HUES48 (cell line): ENCODE results near the gene SLC1A4.

Source experiments
- H3K27ac ChIP-seq: one replicate; pipeline ENCODE4 v1.7.0; 2013; ENCODE audit warnings: low read depth, low read length, inconsistent platforms
- H3K27me3 ChIP-seq: 2 replicates; pipeline ENCODE4 v1.6.1; 2013; ENCODE audit warnings: mild to moderate bottlenecking, low read length; ENCODE audit not compliant: control insufficient read depth, insufficient read depth
- H3K36me3 ChIP-seq: 2 replicates; pipeline ENCODE4 v1.6.1; 2013; ENCODE audit warnings: low read length; ENCODE audit not compliant: control insufficient read depth, insufficient read depth
- H3K4me1 ChIP-seq: 2 replicates; pipeline ENCODE4 v1.6.1; 2013; ENCODE audit warnings: mild to moderate bottlenecking, low read length; ENCODE audit not compliant: control insufficient read depth, insufficient read depth
- H3K4me3 ChIP-seq: 2 replicates; pipeline ENCODE4 v1.5.1; 2013; ENCODE audit warnings: mild to moderate bottlenecking, low read depth, low read length
- H3K9ac ChIP-seq: 2 replicates; pipeline ENCODE4 v1.6.1; 2013; ENCODE audit warnings: mild to moderate bottlenecking, low read depth, low read length, moderate library complexity
- H3K9me3 ChIP-seq: 2 replicates; pipeline ENCODE4 v1.6.1; 2013; ENCODE audit warnings: low read length; ENCODE audit not compliant: control insufficient read depth, insufficient read depth

The SLC1A4 gene

DNA sequence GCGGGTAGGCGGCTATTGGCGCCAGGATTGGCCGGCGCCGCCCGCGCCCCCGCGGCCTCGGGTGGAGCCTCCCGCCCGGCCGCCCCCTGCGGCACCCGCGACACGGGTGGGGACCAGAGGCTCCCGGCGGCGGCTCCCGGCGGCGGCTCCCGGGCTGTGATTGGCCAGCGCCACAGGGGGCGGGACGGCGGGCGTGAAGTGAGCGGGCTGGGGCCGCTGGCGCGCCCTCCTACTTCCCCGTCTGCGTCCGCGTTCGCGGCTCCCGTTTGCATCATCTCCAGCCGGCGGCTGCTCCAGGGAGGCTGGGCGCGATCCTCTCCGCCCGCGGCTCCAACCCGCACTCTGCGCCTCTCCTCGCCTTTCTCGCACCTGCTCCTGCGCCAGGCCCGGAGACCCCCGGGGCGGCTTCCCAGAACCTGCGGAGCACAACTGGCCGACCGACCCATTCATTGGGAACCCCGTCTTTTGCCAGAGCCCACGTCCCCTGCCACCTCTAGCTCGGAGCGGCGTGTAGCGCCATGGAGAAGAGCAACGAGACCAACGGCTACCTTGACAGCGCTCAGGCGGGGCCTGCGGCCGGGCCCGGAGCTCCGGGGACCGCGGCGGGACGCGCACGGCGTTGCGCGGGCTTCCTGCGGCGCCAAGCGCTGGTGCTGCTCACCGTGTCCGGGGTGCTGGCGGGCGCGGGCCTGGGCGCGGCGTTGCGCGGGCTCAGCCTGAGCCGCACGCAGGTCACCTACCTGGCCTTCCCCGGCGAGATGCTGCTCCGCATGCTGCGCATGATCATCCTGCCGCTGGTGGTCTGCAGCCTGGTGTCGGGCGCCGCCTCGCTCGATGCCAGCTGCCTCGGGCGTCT is at the start of gene SLC1A4:
Gene SLC1A4, plus strand, starts transcription at position 274 of the 856 bp plus-strand sequence. Its CDS starts 245 bp downstream, at position 519.
- no peaks in the 10 kb centered on the region for H3K9me3 ChIP-seq
- H3K36me3 ChIP-seq: no peaks in the 10 kb centered on the region
- peak within 1 kb of the TSS; percentile 68 for H3K4me3 ChIP-seq
- no peaks in the 10 kb centered on the region; the same call in 1 of the 2 replicates for H3K4me1 ChIP-seq
- H3K27ac ChIP-seq: peak within 1 kb of the TSS; percentile 26
- H3K9ac ChIP-seq: peak within 1 kb of the TSS; percentile 62
- peaks cover 73% of the 10 kb centered on the region for H3K27me3 ChIP-seq

DNA sequence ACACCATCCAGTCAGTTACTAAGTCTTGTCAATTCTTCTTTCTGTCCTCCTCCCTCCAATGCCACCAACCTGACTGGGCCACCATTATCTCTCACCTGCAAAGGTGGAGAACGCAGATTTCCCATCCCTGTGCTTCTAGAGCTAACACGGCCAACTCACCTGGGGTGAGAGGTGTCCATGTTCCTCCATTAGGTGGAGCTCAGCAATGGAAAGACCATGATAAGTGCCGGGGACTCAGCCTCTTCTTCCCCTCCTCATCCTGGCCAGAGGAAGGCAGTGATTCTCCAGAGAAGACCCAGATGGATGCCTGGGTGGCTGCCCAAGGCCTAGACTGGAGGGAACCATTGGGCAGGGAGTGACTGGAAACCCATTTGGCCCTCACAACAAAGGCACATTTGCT is 48.1 kb upstream of the SLC1A4 start:
- no peaks in the 10 kb centered on the region for H3K27me3 ChIP-seq
- no peaks in the 10 kb centered on the region for H3K36me3 ChIP-seq
- no peak overlapping the region for H3K4me3 ChIP-seq
- H3K27ac ChIP-seq: no peak overlapping the region
- H3K4me1 ChIP-seq: peaks cover 8% of the 10 kb centered on the region; the same call in 1 of the 2 replicates
- no peak overlapping the region for H3K9ac ChIP-seq
- H3K9me3 ChIP-seq: no peaks in the 10 kb centered on the region

- no peak overlapping the region for H3K4me3 ChIP-seq
- peaks cover 11% of the 10 kb centered on the region; the same call in 1 of the 2 replicates for H3K4me1 ChIP-seq
- H3K36me3 ChIP-seq: no peaks in the 10 kb centered on the region
These were observed 47.4 kb upstream of the SLC1A4 start for GRCh38 chr2:64941801-64942200.

DNA sequence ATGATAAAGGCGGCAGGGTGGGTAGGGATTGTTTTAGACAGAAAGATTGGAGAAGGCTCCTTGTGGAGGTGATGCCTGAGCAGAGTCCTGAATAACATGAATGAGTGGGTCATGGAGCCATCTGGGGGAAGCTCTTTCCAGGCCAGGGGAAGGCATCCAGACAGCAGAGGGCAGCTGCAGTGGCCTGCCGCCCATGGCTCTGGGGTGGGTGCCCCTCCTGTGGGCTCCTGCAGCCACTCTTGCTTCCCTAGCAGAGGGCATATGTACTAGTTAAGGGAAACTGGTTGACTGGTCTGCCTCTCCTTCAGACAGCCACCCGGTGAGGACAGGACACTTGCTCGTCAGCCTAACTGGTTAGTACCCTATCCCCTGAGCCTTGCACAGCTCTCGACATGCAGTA is 46.5 kb upstream of the SLC1A4 start:
- no peak overlapping the region for H3K9ac ChIP-seq
- H3K4me1 ChIP-seq: peaks cover 11% of the 10 kb centered on the region; the same call in 1 of the 2 replicates

More at GRCh38 chr2:64941801-64942200, 47.4 kb upstream of the SLC1A4 start:
- Histone ChIP-seq H3K9me3 (no peaks in the 10 kb centered on the region), H3K27me3 (no peaks in the 10 kb centered on the region), H3K27ac (no peak overlapping the region), H3K9ac (no peak overlapping the region)

DNA sequence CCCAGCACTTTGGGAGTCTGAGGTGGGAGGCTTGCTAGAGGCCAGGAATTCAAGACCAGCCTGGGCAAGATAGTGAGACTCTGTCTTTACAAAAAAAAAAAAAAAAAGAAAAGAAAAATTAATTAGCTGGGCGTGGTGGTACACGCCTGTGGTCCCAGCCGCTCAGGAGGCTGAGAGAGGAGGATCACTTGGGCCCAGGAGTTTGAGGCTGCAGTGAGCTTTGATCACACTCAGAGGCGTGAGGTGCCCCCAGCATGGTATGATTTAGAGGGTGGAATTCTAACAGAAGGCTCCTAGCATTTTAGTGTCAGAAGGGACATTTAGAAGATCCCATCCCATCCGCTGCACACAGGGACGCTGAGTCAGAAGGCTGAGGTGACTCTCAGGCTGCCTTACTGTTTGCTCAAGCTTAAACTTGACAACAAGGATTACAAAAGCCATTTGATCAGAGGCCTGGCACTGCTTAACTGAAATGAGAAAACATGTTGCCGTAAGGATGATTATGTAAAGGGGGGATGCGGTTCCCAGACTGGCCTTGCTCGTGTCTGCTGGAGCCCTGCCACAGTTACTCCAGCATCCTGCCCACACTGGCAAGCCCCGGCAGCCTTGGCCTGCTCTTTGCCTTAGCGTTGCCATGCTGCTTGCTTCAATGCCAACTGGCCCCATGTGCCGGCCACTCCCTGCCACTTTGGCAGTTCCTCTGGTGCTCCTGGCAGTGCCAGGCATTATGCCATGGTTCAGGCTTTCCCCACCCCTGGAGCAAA is 45.6 kb upstream of the SLC1A4 start:
- Histone ChIP-seq H3K27me3 (no peaks in the 10 kb centered on the region), H3K9me3 (no peaks in the 10 kb centered on the region), H3K9ac (no peak overlapping the region), H3K4me1 (peaks cover 10% of the 10 kb centered on the region; the same call in 1 of the 2 replicates), H3K36me3 (no peaks in the 10 kb centered on the region), H3K27ac (no peak overlapping the region), H3K4me3 (no peak overlapping the region)

More for the DNA sequence above, 46.5 kb upstream of the SLC1A4 start:
- Histone ChIP-seq H3K27me3 (no peaks in the 10 kb centered on the region), H3K9me3 (no peaks in the 10 kb centered on the region), H3K36me3 (no peaks in the 10 kb centered on the region), H3K4me3 (no peak overlapping the region), H3K27ac (no peak overlapping the region)

DNA sequence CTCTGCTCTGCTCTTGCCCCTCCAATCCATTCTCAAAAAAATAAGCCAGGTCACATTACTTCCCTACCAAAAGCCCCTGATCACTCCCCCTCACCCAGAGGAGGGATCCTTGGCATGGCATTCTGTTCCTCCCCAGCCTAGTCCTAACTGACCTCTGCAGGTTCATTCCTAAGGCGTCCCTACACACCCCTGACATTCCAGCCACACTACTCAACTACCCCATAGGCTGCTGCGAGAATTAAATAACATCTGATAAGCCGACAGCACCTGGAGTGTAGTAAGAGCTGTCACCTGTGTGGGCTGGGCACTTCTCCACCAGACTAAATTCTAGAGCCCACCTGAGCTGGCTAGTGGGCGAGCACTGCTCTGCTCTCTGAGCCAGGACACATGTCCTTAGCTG is 44.7 kb upstream of the SLC1A4 start:
- Histone ChIP-seq H3K9ac (no peak overlapping the region), H3K27me3 (no peaks in the 10 kb centered on the region), H3K27ac (no peak overlapping the region), H3K9me3 (no peaks in the 10 kb centered on the region), H3K36me3 (no peaks in the 10 kb centered on the region), H3K4me1 (0 out of 2 replicates have a peak, but pooled peaks cover 5% of the 10 kb centered on the region), H3K4me3 (no peak overlapping the region)

GRCh38 chr2:64945973-64946768 is 43.0 kb upstream of the SLC1A4 start:
- no peak overlapping the region for H3K9ac ChIP-seq

DNA sequence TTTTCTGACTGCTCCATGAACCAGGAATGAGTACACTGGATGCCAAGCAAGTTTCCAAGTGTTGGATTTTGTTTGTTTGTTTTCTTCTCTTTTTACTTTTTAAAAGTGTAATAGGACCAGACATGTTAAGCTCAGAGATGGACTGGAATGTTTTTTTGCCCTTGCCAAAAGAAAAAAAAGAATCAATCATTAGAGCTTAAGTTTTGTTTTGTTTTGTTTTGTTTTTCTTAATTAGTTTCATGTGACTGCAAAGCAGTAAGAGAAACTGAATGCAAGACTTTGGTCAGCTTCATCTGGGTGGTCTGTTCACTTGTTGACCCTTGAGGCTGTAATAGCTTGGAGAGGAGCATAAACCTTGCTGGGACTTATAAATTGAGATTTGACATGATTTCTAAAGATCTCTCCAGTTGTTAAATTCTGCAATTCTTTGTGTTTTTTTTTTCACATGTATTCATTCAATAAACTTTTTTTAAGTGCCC is 42.4 kb upstream of the SLC1A4 start:
- Histone ChIP-seq H3K9ac (no peak overlapping the region), H3K9me3 (no peaks in the 10 kb centered on the region), H3K4me1 (peaks cover 11% of the 10 kb centered on the region; the same call in 1 of the 2 replicates), H3K27me3 (no peaks in the 10 kb centered on the region), H3K36me3 (no peaks in the 10 kb centered on the region), H3K4me3 (no peak overlapping the region), H3K27ac (no peak overlapping the region)

More at GRCh38 chr2:64945973-64946768, 43.0 kb upstream of the SLC1A4 start:
- no peak overlapping the region for H3K27ac ChIP-seq
- H3K9me3 ChIP-seq: no peaks in the 10 kb centered on the region
- H3K4me1 ChIP-seq: peaks cover 11% of the 10 kb centered on the region; the same call in 1 of the 2 replicates
- H3K27me3 ChIP-seq: no peaks in the 10 kb centered on the region
- no peak overlapping the region for H3K4me3 ChIP-seq
- H3K36me3 ChIP-seq: no peaks in the 10 kb centered on the region

DNA sequence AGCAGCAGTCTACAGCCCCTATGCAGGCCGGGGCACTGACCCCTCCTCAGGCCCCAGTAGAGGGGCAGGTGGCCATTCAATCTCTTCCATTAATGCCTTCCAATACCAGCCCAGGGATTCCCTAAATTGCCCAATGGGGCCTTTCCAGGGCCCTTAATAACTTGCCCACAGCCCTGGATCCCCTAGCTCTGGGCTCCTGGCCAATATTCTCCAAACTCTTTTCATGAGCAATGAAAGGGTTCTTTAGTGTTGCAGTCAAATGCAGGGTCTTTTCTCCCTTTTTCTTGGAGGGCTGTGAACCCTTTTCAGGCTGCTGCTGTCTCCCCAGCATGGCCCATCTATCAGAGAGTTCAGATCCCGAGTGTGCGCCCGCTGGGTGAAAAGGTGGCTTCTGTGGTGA is 41.3 kb upstream of the SLC1A4 start:
- peaks cover 11% of the 10 kb centered on the region; the same call in 1 of the 2 replicates for H3K4me1 ChIP-seq
- H3K27ac ChIP-seq: no peak overlapping the region
- H3K36me3 ChIP-seq: no peaks in the 10 kb centered on the region
- no peak overlapping the region for H3K9ac ChIP-seq
- no peaks in the 10 kb centered on the region for H3K9me3 ChIP-seq
- no peak overlapping the region for H3K4me3 ChIP-seq
- H3K27me3 ChIP-seq: no peaks in the 10 kb centered on the region
